OCI-LY3 (cell line): Measurements from ENCODE around the gene PKHD1.

Source experiments
- EZH2phosphoT487 ChIP-seq: fragments of 200-600 bp; shearing (Covaris generic); IDR thresholded peaks from 2 replicates; pipeline ENCODE4 v1.6.1; 2018; ENCODE audit warnings: antibody characterized with exemption, mixed run types, low read depth
- TF ChIP-seq, protein P1 (sequence below): fragments of 200-600, 300-600 bp; sonication (generic); IDR thresholded peaks from 2 replicates; pipeline ENCODE4 v1.5.1; 2014; ENCODE audit warnings: antibody characterized with exemption, low read length, low read depth

DNA sequence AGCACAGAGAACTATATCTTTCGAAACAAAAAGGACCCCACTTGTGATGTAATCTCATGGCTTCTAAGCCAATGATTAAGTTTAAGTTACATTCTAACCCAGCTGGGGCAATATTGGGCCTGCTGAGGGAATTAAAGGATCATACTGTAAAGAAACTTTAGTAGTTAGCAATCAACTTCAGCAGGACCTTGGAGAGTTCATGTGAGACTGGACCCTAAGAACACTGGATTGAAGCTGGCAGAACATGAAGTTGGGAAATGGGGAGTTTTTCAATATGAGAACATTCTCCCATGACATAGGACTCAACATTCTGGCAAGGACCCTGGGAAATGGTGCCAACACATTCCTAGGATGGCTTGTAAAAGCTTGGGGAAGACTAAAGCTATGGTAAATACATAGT lies 516.2 kb downstream of the PKHD1 start:
- TF ChIP-seq, protein P1, sequence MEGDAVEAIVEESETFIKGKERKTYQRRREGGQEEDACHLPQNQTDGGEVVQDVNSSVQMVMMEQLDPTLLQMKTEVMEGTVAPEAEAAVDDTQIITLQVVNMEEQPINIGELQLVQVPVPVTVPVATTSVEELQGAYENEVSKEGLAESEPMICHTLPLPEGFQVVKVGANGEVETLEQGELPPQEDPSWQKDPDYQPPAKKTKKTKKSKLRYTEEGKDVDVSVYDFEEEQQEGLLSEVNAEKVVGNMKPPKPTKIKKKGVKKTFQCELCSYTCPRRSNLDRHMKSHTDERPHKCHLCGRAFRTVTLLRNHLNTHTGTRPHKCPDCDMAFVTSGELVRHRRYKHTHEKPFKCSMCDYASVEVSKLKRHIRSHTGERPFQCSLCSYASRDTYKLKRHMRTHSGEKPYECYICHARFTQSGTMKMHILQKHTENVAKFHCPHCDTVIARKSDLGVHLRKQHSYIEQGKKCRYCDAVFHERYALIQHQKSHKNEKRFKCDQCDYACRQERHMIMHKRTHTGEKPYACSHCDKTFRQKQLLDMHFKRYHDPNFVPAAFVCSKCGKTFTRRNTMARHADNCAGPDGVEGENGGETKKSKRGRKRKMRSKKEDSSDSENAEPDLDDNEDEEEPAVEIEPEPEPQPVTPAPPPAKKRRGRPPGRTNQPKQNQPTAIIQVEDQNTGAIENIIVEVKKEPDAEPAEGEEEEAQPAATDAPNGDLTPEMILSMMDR: no peak
- no peak for TF ChIP-seq EZH2phosphoT487
